K562 (cell line): ENCODE measurements around the gene SNTG2. TPM values are rescaled to one million over a fixed set of nuclear protein-coding genes. Genes with fewer than 3 reads are reported as not detected.
"Not testable (repeated sequence)": the region's sequence is repeated elsewhere in the genome, so short reads cannot be mapped to it uniquely, and the experiment has no call there.

Source experiments
- ATAC-seq: fragments of 200-7000 bp; cut with Tn5 transposase; 3 replicates; pipeline ENCODE4 v1.9.1; 2020; ENCODE audit warnings: moderate library complexity
- BruUV-seq: library from RNA; stranded (reverse); fragments of 400-500 nt; replicated peaks from 2 replicates; lab custom pipeline; 2021; lab: Mats Ljungman, UMichigan
- CTCF ChIA-PET: fragments of 300-600 bp; formaldehyde crosslinking; extraction: SDS; loops from one replicate; lab custom pipeline; 2021; ENCODE audit warnings: low intra/inter-chr PET ratio; lab: Yijun Ruan, JAX
- POLR2A ChIA-PET: fragments of 300-600, 350-650 bp; sonication (Branson Sonifier 250); formaldehyde crosslinking; extraction: SDS; loops from one replicate; lab custom pipeline; 2021; ENCODE audit warnings: antibody characterized with exemption, inconsistent platforms; lab: Yijun Ruan, JAX
- DNase-seq, 4 experiments: peaks; one replicate each; pipeline versions ENCODE4 v3.0.0 to v3.0.0-alpha.2; 2011 to 2018; ENCODE audit warnings: low spot score in 3 of 4, mixed read lengths in 3 of 4; ENCODE audit errors: extremely low read depth in 1 of 4
- FAIRE-seq: peaks from 2 replicates; lab custom pipeline; 2011; peaks lifted over from hg19 to GRCh38; lab: Jason Lieb, UNC
- H2AFZ ChIP-seq: 2 replicates; pipeline ENCODE4 v1.6.0; 2011; ENCODE audit warnings: low read depth, low read length, control low read depth, inconsistent platforms
- H3K27ac ChIP-seq: fragments of 200-600 bp; 3 replicates; pipeline ENCODE4 v1.8.0; 2011; ENCODE audit warnings: low read depth, mild to moderate bottlenecking, control low read depth, inconsistent platforms, low read length, moderate library complexity, mixed read lengths; ENCODE audit errors: extremely low read depth
- H3K27me3 ChIP-seq, 2 experiments: fragments of 300-600 bp in 1 of 2; 2 replicates in 1 of 2; 3 replicates in 1 of 2; pipeline versions ENCODE4 v1.6.0 to v1.8.0; 2011; ENCODE audit warnings: inconsistent platforms in 2 of 2, low read length in 2 of 2, mild to moderate bottlenecking in 1 of 2, mixed read lengths in 1 of 2, moderate library complexity in 1 of 2; ENCODE audit not compliant: control insufficient read depth in 2 of 2, insufficient read depth in 2 of 2
- H3K36me3 ChIP-seq: fragments of 300-600 bp; 3 replicates; pipeline ENCODE4 v1.8.0; 2011; ENCODE audit warnings: mild to moderate bottlenecking, low read length, inconsistent platforms; ENCODE audit not compliant: control insufficient read depth, insufficient read depth
- H3K4me1 ChIP-seq, 2 experiments: fragments of 200-600 bp in 1 of 2; replicated peaks in 1 of 2; 2 replicates in 1 of 2; 3 replicates in 1 of 2; pipeline versions ENCODE4 v1.5.1 to v1.8.0; 2011; ENCODE audit warnings: inconsistent platforms in 2 of 2, low read length in 2 of 2, mild to moderate bottlenecking in 1 of 2, mixed read lengths in 1 of 2, moderate library complexity in 1 of 2; ENCODE audit not compliant: control insufficient read depth in 2 of 2, insufficient read depth in 2 of 2
- H3K4me2 ChIP-seq: 2 replicates; pipeline ENCODE4 v1.6.1; 2011; ENCODE audit warnings: low read length, control low read depth, inconsistent platforms, mixed read lengths; ENCODE audit not compliant: insufficient read depth
- H3K4me3 ChIP-seq: fragments of 200-600 bp; sonication (generic), shearing (Covaris generic); 2 replicates; pipeline ENCODE4 v1.5.1; 2016; ENCODE audit warnings: control low read depth, inconsistent platforms
- H3K79me2 ChIP-seq: fragments of 200-600 bp; 3 replicates; pipeline ENCODE4 v1.8.0; 2011; ENCODE audit warnings: low read length, inconsistent platforms; ENCODE audit not compliant: control insufficient read depth, insufficient read depth
- H3K9ac ChIP-seq, 2 experiments: 2 replicates each; pipeline versions ENCODE4 v1.6.0 to v1.6.1; 2011; ENCODE audit warnings: low read depth in 2 of 2, low read length in 2 of 2, control low read depth in 1 of 2, inconsistent platforms in 1 of 2, mild to moderate bottlenecking in 1 of 2, mixed read lengths in 1 of 2; ENCODE audit not compliant: insufficient read depth in 1 of 2
- H3K9me1 ChIP-seq: one replicate; pipeline ENCODE4 v1.6.0; 2011; ENCODE audit warnings: inconsistent platforms, mild to moderate bottlenecking, low read length, moderate library complexity; ENCODE audit not compliant: control insufficient read depth, insufficient read depth
- H3K9me3 ChIP-seq: replicated peaks from 2 replicates; pipeline ENCODE4 v1.5.1; 2011; ENCODE audit warnings: low read depth, low read length, inconsistent platforms; ENCODE audit not compliant: control insufficient read depth, insufficient read depth
- H4K20me1 ChIP-seq: replicated peaks from 2 replicates; pipeline ENCODE4 v1.6.1; 2011; ENCODE audit warnings: low read length, inconsistent platforms, mixed read lengths; ENCODE audit not compliant: control insufficient read depth, insufficient read depth
- BHLHE40 ChIP-seq: IDR thresholded peaks from 2 replicates; pipeline ENCODE4 v1.6.1; 2011; ENCODE audit warnings: low read length, improper control_type of control experiment
- CBX3 ChIP-seq, 2 experiments: IDR thresholded peaks; 1 replicate in 1 of 2; 2 replicates in 1 of 2; pipeline ENCODE4 v1.6.1; 2012; ENCODE audit warnings: inconsistent platforms in 2 of 2, low read length in 2 of 2, borderline replicate concordance in 1 of 2, control low read depth in 1 of 2
- CBX5 ChIP-seq: IDR thresholded peaks from 2 replicates; pipeline ENCODE4 v1.6.1; 2014; ENCODE audit warnings: low read depth, borderline replicate concordance
- GABPB1 ChIP-seq: sonication (generic); formaldehyde crosslinking; IDR thresholded peaks from 2 replicates; pipeline ENCODE4 v1.8.0; 2022; ENCODE audit warnings: mild to moderate bottlenecking, missing genetic modification reagents
- NELFE ChIP-seq: IDR thresholded peaks from 2 replicates; pipeline ENCODE4 v1.6.1; 2011; ENCODE audit warnings: mild to moderate bottlenecking; ENCODE audit not compliant: insufficient read depth, insufficient read length
- PHB2 ChIP-seq: fragments of 450-650 bp; IDR thresholded peaks from 2 replicates; pipeline ENCODE4 v1.6.1; 2017; ENCODE audit warnings: low read depth
- RFX7 ChIP-seq: fragments of 250-450 bp; sonication (Bioruptor Pico); IDR thresholded peaks from 2 replicates; pipeline ENCODE4 v1.5.1; 2021; ENCODE audit warnings: mild to moderate bottlenecking
- SP2 ChIP-seq: IDR thresholded peaks from 2 replicates; pipeline ENCODE4 v1.6.1; 2011; ENCODE audit warnings: mild to moderate bottlenecking, low read depth, low read length, moderate library complexity; ENCODE audit not compliant: poor library complexity, severe bottlenecking; ENCODE audit errors: extremely low read depth
- SREBF1 ChIP-seq: fragments of 150-350 bp; IDR thresholded peaks from 2 replicates; pipeline ENCODE4 v1.6.1; 2014; ENCODE audit warnings: antibody characterized with exemption, low read depth, low read length, borderline replicate concordance
- ZNF140 ChIP-seq: fragments of 250-450 bp; sonication (Bioruptor Pico); IDR thresholded peaks from 2 replicates; pipeline ENCODE4 v1.8.0; 2021; ENCODE audit warnings: moderate library complexity, mild to moderate bottlenecking, inconsistent platforms
- ZNF174 ChIP-seq: fragments of 250-450 bp; sonication (Bioruptor Pico); IDR thresholded peaks from 2 replicates; pipeline ENCODE4 v1.4.0; 2020; ENCODE audit warnings: mild to moderate bottlenecking
- ZNF431 ChIP-seq: sonication (generic); formaldehyde crosslinking; IDR thresholded peaks from 2 replicates; pipeline ENCODE4 v1.8.0; 2022; ENCODE audit warnings: mild to moderate bottlenecking, missing genetic modification reagents
- ZNF445 ChIP-seq: fragments of 250-450 bp; sonication (Bioruptor Pico); IDR thresholded peaks from 2 replicates; pipeline ENCODE4 v1.4.0; 2020; ENCODE audit warnings: low read depth, mild to moderate bottlenecking, moderate library complexity
- ZNF586 ChIP-seq: fragments of 450-650 bp; formaldehyde crosslinking; conservative IDR thresholded peaks from 2 replicates; pipeline ENCODE4 v1.4.0; 2020; ENCODE audit warnings: mild to moderate bottlenecking, moderate library complexity
- WGBS: fragments of 100-300 bp; shearing (Covaris generic); methylation state at CpG from one replicate; pipeline ENCODE4 v1.1.6; 2016; ENCODE audit warnings: low coverage, mixed read lengths; ENCODE audit not compliant: insufficient coverage; ENCODE audit errors: missing lambda C conversion rate; 5-methylcytosine and 5-hydroxymethylcytosine counted together
- in situ Hi-C: fragments of 300-500 bp; cut with MboI; formaldehyde crosslinking; loops from 4 replicates; pipeline ENCODE4 v1.15.0; 2018; ENCODE audit warnings: inconsistent platforms, mixed read lengths
- intact Hi-C: fragments of 100-400 bp; cut with micrococcal nuclease; formaldehyde crosslinking; loops from 2 replicates; pipeline ENCODE4 v1.14.2; 2022
- polyA plus RNA-seq, 8 experiments: library from polyadenylated mRNA; depleted of rRNA in 4 of 8; stranded (reverse) in 5 of 8; unstranded in 3 of 8; fragments of >200 nt; fragmentation: Nextera tagmentation in 2 of 8; fragmentation: Illumina TruSeq in 1 of 8; extraction: Ambion mirVana in 2 of 8; extraction: Trizol in 1 of 8; gene quantifications; 2 replicates each; pipeline versions ENCODE4 v1.2.1 to v1.2.3, GENCODE V29; 2011 to 2014; ENCODE audit warnings: inconsistent platforms in 1 of 8, missing spikeins in 1 of 8
- total RNA-seq, 7 experiments: library from RNA; depleted of rRNA in 6 of 7; stranded (reverse); fragments of >200 nt in 6 of 7; fragmentation: Illumina TruSeq in 2 of 7; extraction: Trizol in 2 of 7; gene quantifications; 2 replicates each; pipeline versions ENCODE4 v1.2.1 to v1.2.3, GENCODE V29; 2011 to 2021; ENCODE audit warnings: low replicate concordance in 1 of 7
- TF ChIP-seq, protein P1 (sequence below): fragments of 450-650 bp; formaldehyde crosslinking; IDR thresholded peaks from 2 replicates; pipeline ENCODE4 v1.4.0; 2020; ENCODE audit warnings: mild to moderate bottlenecking, moderate library complexity
- TF ChIP-seq, protein P2 (sequence below): sonication (generic); IDR thresholded peaks from 2 replicates; pipeline ENCODE4 v1.6.1; 2016

Gene SNTG2
- total and polyA plus RNA-seq, 9 of the 15 experiments (the other 6 are each of a cell fraction or from before 2014, with no cell fraction given): not detected

GRCh38 chr2:1133896-1134295 is 183.2 kb downstream of the SNTG2 start:
- H3K4me1 ChIP-seq, H3K27ac ChIP-seq, in situ Hi-C loops, intact Hi-C loops, H3K4me3 ChIP-seq, ATAC-seq, FAIRE-seq, H3K79me2 ChIP-seq, H3K36me3 ChIP-seq, BruUV-seq, H3K27me3 ChIP-seq, DNase-seq, H3K9ac ChIP-seq, H3K9me1 ChIP-seq, H3K4me2 ChIP-seq, H4K20me1 ChIP-seq, H2AFZ ChIP-seq, CTCF ChIA-PET, H3K9me3 ChIP-seq: not testable (repeated sequence)
- POLR2A ChIA-PET: interaction anchor here (0.6 kb wide), 1 partner anchor 428 kb away, joined by 3 read pairs; no protein-coding TSS in a partner anchor
- 13% methylated on average over 13 of the region's 16 CpGs for WGBS

DNA sequence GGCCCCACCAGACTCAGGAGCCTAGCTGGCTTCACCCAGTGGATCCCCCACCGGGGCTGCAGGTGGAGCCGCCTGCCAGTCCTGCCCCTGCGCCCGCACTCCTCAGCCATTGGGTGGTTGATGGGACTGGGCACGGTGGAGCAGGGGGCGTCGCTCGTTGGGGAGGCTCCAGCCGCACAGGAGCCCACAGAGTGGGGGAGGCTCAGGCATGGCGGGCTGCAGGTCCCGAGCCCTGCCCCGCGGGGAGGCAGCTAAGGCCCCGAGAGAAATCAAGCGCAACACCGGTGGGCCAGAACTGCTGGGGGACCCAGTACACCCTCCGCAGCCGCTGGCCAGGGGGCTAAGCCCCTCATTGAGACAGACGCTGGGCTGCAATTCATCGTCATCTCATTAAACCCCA is 184.0 kb downstream of the SNTG2 start:
- no peaks in the 10 kb centered on the region for H3K4me1 ChIP-seq
- CTCF ChIA-PET: no interaction called here
- no peak overlapping the region for H3K4me2 ChIP-seq
- no peaks in the 10 kb centered on the region for H3K9me1 ChIP-seq
- H4K20me1 ChIP-seq: no peaks in the 10 kb centered on the region
- in situ Hi-C loops: no loop called here
- no peak for ATAC-seq
- H3K9ac ChIP-seq: no peak overlapping the region
- H3K79me2 ChIP-seq: no peaks in the 10 kb centered on the region
- no peak for FAIRE-seq
- no peak overlapping the region for H2AFZ ChIP-seq
- no peaks in the 10 kb centered on the region for H3K9me3 ChIP-seq
- no peak overlapping the region for H3K4me3 ChIP-seq
- WGBS: 3% methylated on average over 18 of the region's 20 CpGs
- H3K36me3 ChIP-seq: no peaks in the 10 kb centered on the region
- intact Hi-C loops: loop anchor here (5.0 kb wide), 1 partner anchor 182 kb away; the partner anchor contains the start of gene SNTG2
- no peak for DNase-seq
- POLR2A ChIA-PET: no interaction called here
- peaks cover 0 to 5% of the 10 kb centered on the region in 2 experiments; a peak in 2 of 5 replicates for H3K27me3 ChIP-seq
- no TSS peak for BruUV-seq
- H3K27ac ChIP-seq: no peak overlapping the region
- TF ChIP-seq ZNF445 (no peak), NELFE (no peak), SP2 (no peak), ZNF174 (no peak), ZNF586 (CRISPR knock-in tag) (no peak), RFX7 (CRISPR knock-in tag) (no peak), SREBF1 (no peak), GABPB1 (CRISPR knock-in tag) (no peak), ZNF140 (CRISPR knock-in tag) (no peak), PHB2 (no peak), BHLHE40 (no peak), ZNF431 (CRISPR knock-in tag) (no peak), CBX3 (IDR thresholded peaks at IDR 0.05; ENCODE audit: borderline replicate concordance in 1 of 2, low read length in 2 of 2) (no peak), CBX5 (no peak)
- TF ChIP-seq, protein P1, sequence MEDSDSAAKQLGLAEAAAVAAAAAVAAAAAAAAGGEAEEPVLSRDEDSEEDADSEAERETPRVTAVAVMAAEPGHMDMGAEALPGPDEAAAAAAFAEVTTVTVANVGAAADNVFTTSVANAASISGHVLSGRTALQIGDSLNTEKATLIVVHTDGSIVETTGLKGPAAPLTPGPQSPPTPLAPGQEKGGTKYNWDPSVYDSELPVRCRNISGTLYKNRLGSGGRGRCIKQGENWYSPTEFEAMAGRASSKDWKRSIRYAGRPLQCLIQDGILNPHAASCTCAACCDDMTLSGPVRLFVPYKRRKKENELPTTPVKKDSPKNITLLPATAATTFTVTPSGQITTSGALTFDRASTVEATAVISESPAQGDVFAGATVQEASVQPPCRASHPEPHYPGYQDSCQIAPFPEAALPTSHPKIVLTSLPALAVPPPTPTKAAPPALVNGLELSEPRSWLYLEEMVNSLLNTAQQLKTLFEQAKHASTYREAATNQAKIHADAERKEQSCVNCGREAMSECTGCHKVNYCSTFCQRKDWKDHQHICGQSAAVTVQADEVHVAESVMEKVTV: no peak
- TF ChIP-seq, protein P2, sequence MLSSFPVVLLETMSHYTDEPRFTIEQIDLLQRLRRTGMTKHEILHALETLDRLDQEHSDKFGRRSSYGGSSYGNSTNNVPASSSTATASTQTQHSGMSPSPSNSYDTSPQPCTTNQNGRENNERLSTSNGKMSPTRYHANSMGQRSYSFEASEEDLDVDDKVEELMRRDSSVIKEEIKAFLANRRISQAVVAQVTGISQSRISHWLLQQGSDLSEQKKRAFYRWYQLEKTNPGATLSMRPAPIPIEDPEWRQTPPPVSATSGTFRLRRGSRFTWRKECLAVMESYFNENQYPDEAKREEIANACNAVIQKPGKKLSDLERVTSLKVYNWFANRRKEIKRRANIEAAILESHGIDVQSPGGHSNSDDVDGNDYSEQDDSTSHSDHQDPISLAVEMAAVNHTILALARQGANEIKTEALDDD: no peak
